ENCODE data around the gene ZNF804B.

Gene ZNF804B

DNA sequence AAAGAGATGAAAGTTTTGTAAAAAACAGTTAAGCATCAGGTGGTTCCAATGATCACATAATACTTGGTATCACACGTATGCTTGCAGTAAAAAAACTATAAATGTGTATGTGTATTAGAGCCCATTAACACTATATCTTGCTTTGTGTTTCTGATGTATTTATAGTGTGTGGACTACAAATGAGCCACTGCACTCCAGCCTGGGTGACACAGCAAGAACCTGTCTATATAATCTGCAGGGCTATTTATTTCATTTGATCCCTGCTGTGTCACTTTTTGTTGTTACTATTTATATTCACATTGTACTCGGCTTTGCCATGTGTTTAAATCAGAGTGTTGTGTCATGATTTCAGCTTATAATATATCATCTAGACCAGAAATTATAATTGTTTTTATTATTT, 523.8 kb downstream of the ZNF804B start:
- Mint-ChIP-seq H3K4me1 (ENCODE audit: low read depth) (no peaks in the 10 kb centered on the region), H3K9me3 (no peaks in the 10 kb centered on the region), H3K27me3 (no peaks in the 10 kb centered on the region), H3K27ac (no peak overlapping the region), H3K4me3 (no peak overlapping the region), H3K36me3 (ENCODE audit: low read depth) (no peaks in the 10 kb centered on the region)
- no peak for DNase-seq

DNA sequence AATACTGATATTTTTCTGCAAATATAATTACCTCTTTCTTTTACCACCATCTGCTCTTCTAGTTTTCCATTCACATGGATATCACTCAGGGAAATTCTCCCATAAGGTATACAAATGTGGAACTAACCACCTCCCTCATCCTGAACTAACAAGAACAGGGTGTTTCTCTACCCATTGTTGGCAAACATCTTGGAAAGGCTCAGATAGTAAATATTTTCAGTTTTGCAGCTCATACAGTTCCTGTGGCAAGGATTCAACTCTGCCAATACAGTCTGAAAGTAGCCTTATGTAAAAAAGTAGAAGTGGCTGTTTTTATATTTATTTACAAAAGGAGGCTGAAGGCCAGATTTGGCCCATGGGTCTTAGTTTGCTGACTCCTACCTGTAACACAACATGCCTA, 549.0 kb downstream of the ZNF804B start:
- H3K4me3 Mint-ChIP-seq = no peak overlapping the region
- no peaks in the 10 kb centered on the region for H3K9me3 Mint-ChIP-seq
- H3K4me1 Mint-ChIP-seq (ENCODE audit: low read depth) = no peaks in the 10 kb centered on the region
- DNase-seq = no peak
- H3K27me3 Mint-ChIP-seq = no peaks in the 10 kb centered on the region
- H3K36me3 Mint-ChIP-seq (ENCODE audit: low read depth) = no peaks in the 10 kb centered on the region
- H3K27ac Mint-ChIP-seq = no peak overlapping the region

- H3K27ac Mint-ChIP-seq = no peak overlapping the region
- no peaks in the 10 kb centered on the region for H3K9me3 Mint-ChIP-seq
- H3K4me1 Mint-ChIP-seq (ENCODE audit: low read depth) = no peaks in the 10 kb centered on the region
Observed at GRCh38 chr7:89311886-89312285, 552.4 kb downstream of the ZNF804B start.

DNA sequence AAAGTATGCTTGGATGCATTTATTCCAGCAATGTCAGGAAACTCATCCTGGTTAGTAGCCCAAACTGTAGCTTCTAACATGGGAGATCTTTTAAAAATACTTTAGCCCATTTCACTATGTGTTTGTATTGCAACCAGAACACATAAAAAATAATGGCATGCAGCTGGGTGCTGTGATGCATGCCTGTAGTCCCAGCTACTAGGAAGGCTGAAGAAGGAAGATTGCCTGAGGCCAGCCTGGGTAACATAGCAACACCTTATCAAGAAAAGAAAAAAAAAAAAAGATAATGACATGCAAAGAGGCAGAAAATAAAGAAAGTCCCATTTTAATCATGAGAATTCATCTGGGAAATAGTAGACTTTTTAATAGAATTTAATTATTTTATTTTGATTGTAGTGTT, 553.1 kb downstream of the ZNF804B start:
- Mint-ChIP-seq H3K27me3 (no peaks in the 10 kb centered on the region), H3K36me3 (ENCODE audit: low read depth) (no peaks in the 10 kb centered on the region), H3K4me3 (no peak overlapping the region), H3K4me1 (ENCODE audit: low read depth) (no peaks in the 10 kb centered on the region), H3K9me3 (no peaks in the 10 kb centered on the region), H3K27ac (no peak overlapping the region)
- no peak for DNase-seq

More at GRCh38 chr7:89311886-89312285, 552.4 kb downstream of the ZNF804B start:
- Mint-ChIP-seq H3K4me3 (no peak overlapping the region), H3K27me3 (no peaks in the 10 kb centered on the region), H3K36me3 (ENCODE audit: low read depth) (no peaks in the 10 kb centered on the region)
- no peak for DNase-seq

- no peak overlapping the region for H3K4me3 Mint-ChIP-seq
- no peak for DNase-seq
- no peak overlapping the region for H3K27ac Mint-ChIP-seq
- H3K9me3 Mint-ChIP-seq = no peaks in the 10 kb centered on the region
- H3K36me3 Mint-ChIP-seq (ENCODE audit: low read depth) = no peaks in the 10 kb centered on the region
- no peaks in the 10 kb centered on the region for H3K4me1 Mint-ChIP-seq (ENCODE audit: low read depth)
- H3K27me3 Mint-ChIP-seq = no peaks in the 10 kb centered on the region
Observed at GRCh38 chr7:89316584-89317251, 557.2 kb downstream of the ZNF804B start.

- H3K4me3 Mint-ChIP-seq = no peak overlapping the region
- no peaks in the 10 kb centered on the region for H3K9me3 Mint-ChIP-seq
- H3K27me3 Mint-ChIP-seq = no peaks in the 10 kb centered on the region
- H3K27ac Mint-ChIP-seq = no peak overlapping the region
- DNase-seq = no peak
- H3K36me3 Mint-ChIP-seq (ENCODE audit: low read depth) = no peaks in the 10 kb centered on the region
- H3K4me1 Mint-ChIP-seq (ENCODE audit: low read depth) = no peaks in the 10 kb centered on the region
Observed at GRCh38 chr7:89332026-89332425, 572.5 kb downstream of the ZNF804B start.

DNA sequence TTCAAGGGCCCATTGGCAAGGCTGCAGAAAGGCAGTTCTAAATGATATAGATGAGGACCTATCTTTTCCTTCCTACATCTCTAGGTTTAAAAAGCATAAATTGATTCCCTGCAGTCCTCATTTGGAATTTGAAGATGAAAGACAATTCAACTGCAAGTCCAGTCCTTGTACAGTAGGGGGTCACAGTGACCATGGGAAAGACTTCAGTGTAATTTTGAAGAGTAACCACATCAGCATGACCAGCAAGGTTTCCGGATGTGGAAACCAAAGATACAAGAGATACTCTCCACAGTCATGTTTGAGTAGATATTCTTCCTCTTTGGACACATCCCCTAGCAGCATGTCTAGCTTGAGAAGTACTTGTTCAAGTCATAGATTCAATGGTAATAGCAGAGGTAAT, 575.3 kb downstream of the ZNF804B start:
- H3K27ac Mint-ChIP-seq = no peak overlapping the region
- H3K4me1 Mint-ChIP-seq (ENCODE audit: low read depth) = no peaks in the 10 kb centered on the region
- no peaks in the 10 kb centered on the region for H3K36me3 Mint-ChIP-seq (ENCODE audit: low read depth)
- DNase-seq = no peak
- H3K9me3 Mint-ChIP-seq = no peaks in the 10 kb centered on the region
- no peaks in the 10 kb centered on the region for H3K27me3 Mint-ChIP-seq
- no peak overlapping the region for H3K4me3 Mint-ChIP-seq

DNA sequence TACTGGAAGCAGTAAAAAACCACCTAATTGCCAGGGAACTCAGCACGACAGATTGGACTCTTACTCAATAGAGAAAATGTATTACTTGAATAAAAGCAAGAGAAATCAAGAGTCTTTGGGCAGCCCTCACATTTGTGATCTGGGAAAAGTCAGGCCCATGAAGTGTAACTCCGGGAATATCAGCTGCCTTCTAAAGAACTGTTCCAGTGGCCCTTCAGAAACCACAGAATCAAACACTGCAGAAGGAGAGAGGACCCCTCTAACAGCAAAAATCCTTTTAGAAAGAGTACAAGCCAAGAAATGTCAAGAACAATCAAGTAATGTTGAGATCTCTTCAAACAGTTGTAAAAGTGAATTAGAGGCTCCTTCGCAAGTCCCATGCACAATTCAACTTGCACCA, 576.0 kb downstream of the ZNF804B start:
- H3K36me3 Mint-ChIP-seq (ENCODE audit: low read depth) = no peaks in the 10 kb centered on the region
- H3K27me3 Mint-ChIP-seq = no peaks in the 10 kb centered on the region
- no peaks in the 10 kb centered on the region for H3K4me1 Mint-ChIP-seq (ENCODE audit: low read depth)
- no peak overlapping the region for H3K4me3 Mint-ChIP-seq
- H3K27ac Mint-ChIP-seq = no peak overlapping the region
- no peak for DNase-seq
- H3K9me3 Mint-ChIP-seq = no peaks in the 10 kb centered on the region

GRCh38 chr7:89336121-89336520, 576.6 kb downstream of the ZNF804B start:
- no peaks in the 10 kb centered on the region for H3K4me1 Mint-ChIP-seq (ENCODE audit: low read depth)
- H3K9me3 Mint-ChIP-seq = no peaks in the 10 kb centered on the region
- H3K4me3 Mint-ChIP-seq = no peak overlapping the region

GRCh38 chr7:89339748-89340147, 580.2 kb downstream of the ZNF804B start:
- Mint-ChIP-seq H3K4me3 (no peak overlapping the region), H3K9me3 (peaks cover 2% of the 10 kb centered on the region), H3K27me3 (no peaks in the 10 kb centered on the region), H3K36me3 (ENCODE audit: low read depth) (no peaks in the 10 kb centered on the region), H3K27ac (no peak overlapping the region), H3K4me1 (ENCODE audit: low read depth) (no peaks in the 10 kb centered on the region)
- DNase-seq = no peak

More at GRCh38 chr7:89336121-89336520, 576.6 kb downstream of the ZNF804B start:
- Mint-ChIP-seq H3K27ac (no peak overlapping the region), H3K36me3 (ENCODE audit: low read depth) (no peaks in the 10 kb centered on the region), H3K27me3 (no peaks in the 10 kb centered on the region)
- DNase-seq = no peak

- no peaks in the 10 kb centered on the region for H3K9me3 Mint-ChIP-seq
- no peak for DNase-seq
- H3K4me3 Mint-ChIP-seq = no peak overlapping the region
- no peak overlapping the region for H3K27ac Mint-ChIP-seq
- H3K4me1 Mint-ChIP-seq (ENCODE audit: low read depth) = peaks cover 4% of the 10 kb centered on the region
- no peaks in the 10 kb centered on the region for H3K27me3 Mint-ChIP-seq
- H3K36me3 Mint-ChIP-seq (ENCODE audit: low read depth) = no peaks in the 10 kb centered on the region
Observed at GRCh38 chr7:89357121-89357520, 597.6 kb downstream of the ZNF804B start.

DNA sequence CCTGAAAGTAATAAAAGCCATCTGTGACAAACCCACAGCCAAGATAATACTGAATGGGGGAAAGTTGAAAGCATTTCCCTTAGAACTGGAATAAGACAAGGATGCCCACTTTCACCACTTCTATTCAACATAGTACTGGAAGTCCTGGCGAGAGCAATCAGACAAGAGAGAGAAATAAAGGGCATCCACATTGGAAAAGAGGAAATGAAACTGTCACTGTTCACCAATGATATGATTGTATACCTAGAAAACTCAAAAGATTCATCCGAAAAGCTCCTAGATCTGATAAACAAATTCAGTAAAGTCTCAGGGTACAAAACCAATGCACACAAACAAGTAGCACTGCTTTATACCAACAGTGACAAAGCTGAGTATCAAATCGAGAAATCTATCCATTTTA, 617.7 kb downstream of the ZNF804B start:
- no peak for DNase-seq
- Mint-ChIP-seq H3K27me3 (no peaks in the 10 kb centered on the region), H3K4me1 (ENCODE audit: low read depth) (no peaks in the 10 kb centered on the region), H3K4me3 (no peak overlapping the region), H3K27ac (no peak overlapping the region), H3K36me3 (ENCODE audit: low read depth) (no peaks in the 10 kb centered on the region), H3K9me3 (peaks cover 5% of the 10 kb centered on the region)

- Mint-ChIP-seq H3K4me3 (no peak overlapping the region), H3K27ac (no peak overlapping the region), H3K9me3 (peaks cover 5% of the 10 kb centered on the region), H3K4me1 (ENCODE audit: low read depth) (no peaks in the 10 kb centered on the region), H3K27me3 (no peaks in the 10 kb centered on the region), H3K36me3 (ENCODE audit: low read depth) (no peaks in the 10 kb centered on the region)
- DNase-seq = no peak
Observed at GRCh38 chr7:89385411-89385810, 625.9 kb downstream of the ZNF804B start.
